HepG2 (cell line): ENCODE data around the gene MAB21L4. TPM values are rescaled to one million over a fixed set of nuclear protein-coding genes. Genes with fewer than 3 reads are reported as not detected.

Source experiments
- BRD4 ChIP-seq: sonication (generic); formaldehyde crosslinking; IDR thresholded peaks from 2 replicates; pipeline ENCODE4 v1.4.0; 2020; ENCODE audit warnings: missing genetic modification reagents
- FOXO1 ChIP-seq: sonication (generic); formaldehyde crosslinking; IDR thresholded peaks from 2 replicates; pipeline ENCODE4 v1.4.0; 2020; ENCODE audit warnings: missing genetic modification reagents
- HNRNPLL ChIP-seq: fragments of 200-400 bp; formaldehyde crosslinking; IDR thresholded peaks from 2 replicates; pipeline ENCODE4 v1.6.1; 2017; ENCODE audit warnings: mild to moderate bottlenecking, low read depth, low read length; ENCODE audit not compliant: poor library complexity, severe bottlenecking
- HOXA3 ChIP-seq: sonication (generic); formaldehyde crosslinking; IDR thresholded peaks from 2 replicates; pipeline ENCODE4 v1.5.0; 2020; ENCODE audit warnings: missing genetic modification reagents
- HOXD1 ChIP-seq: sonication (generic); formaldehyde crosslinking; IDR thresholded peaks from 2 replicates; pipeline ENCODE4 v1.5.0; 2020; ENCODE audit warnings: missing genetic modification reagents
- KMT2A ChIP-seq: sonication (generic); formaldehyde crosslinking; IDR thresholded peaks from 2 replicates; pipeline ENCODE4 v1.4.0; 2020; ENCODE audit warnings: missing genetic modification reagents
- MAFG ChIP-seq: sonication (generic); formaldehyde crosslinking; IDR thresholded peaks from 2 replicates; pipeline ENCODE4 v1.5.1; 2020; ENCODE audit warnings: mild to moderate bottlenecking, missing genetic modification reagents
- PTBP1 ChIP-seq: fragments of 200-400 bp; formaldehyde crosslinking; IDR thresholded peaks from 2 replicates; pipeline ENCODE4 v1.6.1; 2018; ENCODE audit warnings: low read length, low read depth; ENCODE audit not compliant: poor library complexity, severe bottlenecking
- RNF2 ChIP-seq: fragments of 450-650 bp; conservative IDR thresholded peaks from 2 replicates; pipeline ENCODE4 v1.6.1; 2016; ENCODE audit warnings: low read depth
- SP4 ChIP-seq: sonication (generic); formaldehyde crosslinking; IDR thresholded peaks from 2 replicates; pipeline ENCODE4 v1.8.1; 2023; ENCODE audit warnings: mild to moderate bottlenecking, missing genetic modification reagents
- TRIM24 ChIP-seq: sonication (generic); formaldehyde crosslinking; IDR thresholded peaks from 2 replicates; pipeline ENCODE4 v1.8.0; 2022; ENCODE audit warnings: mild to moderate bottlenecking, missing genetic modification reagents
- ZBTB20 ChIP-seq: sonication (generic); formaldehyde crosslinking; IDR thresholded peaks from 2 replicates; pipeline ENCODE4 v1.8.1; 2023; ENCODE audit warnings: missing genetic modification reagents, low read depth, mild to moderate bottlenecking, borderline replicate concordance
- ZBTB3 ChIP-seq: sonication (generic); formaldehyde crosslinking; IDR thresholded peaks from 2 replicates; pipeline ENCODE4 v1.4.0; 2020; ENCODE audit warnings: low read depth, mild to moderate bottlenecking, moderate library complexity, missing genetic modification reagents, borderline replicate concordance
- ZNF138 ChIP-seq: sonication (generic); formaldehyde crosslinking; IDR thresholded peaks from 2 replicates; pipeline ENCODE4 v1.5.0; 2020; ENCODE audit warnings: mild to moderate bottlenecking, low read depth, missing genetic modification reagents
- ZNF143 ChIP-seq: sonication (generic); formaldehyde crosslinking; IDR thresholded peaks from 2 replicates; pipeline ENCODE4 v1.4.0; 2020; ENCODE audit warnings: missing genetic modification reagents
- ZNF383 ChIP-seq: sonication (generic); formaldehyde crosslinking; IDR thresholded peaks from 2 replicates; pipeline ENCODE4 v1.4.0; 2020; ENCODE audit warnings: missing genetic modification reagents, mild to moderate bottlenecking, borderline replicate concordance
- ZNF549 ChIP-seq: sonication (generic); formaldehyde crosslinking; IDR thresholded peaks from 2 replicates; pipeline ENCODE4 v1.5.0; 2020; ENCODE audit warnings: missing genetic modification reagents
- ZNF629 ChIP-seq: sonication (generic); formaldehyde crosslinking; conservative IDR thresholded peaks from 2 replicates; pipeline ENCODE4 v1.5.0; 2020; ENCODE audit warnings: missing genetic modification reagents
- ZNF788 ChIP-seq: sonication (generic); formaldehyde crosslinking; IDR thresholded peaks from 2 replicates; pipeline ENCODE4 v1.5.0; 2020; ENCODE audit warnings: mild to moderate bottlenecking, missing genetic modification reagents, borderline replicate concordance
- ZNF879 ChIP-seq: sonication (generic); formaldehyde crosslinking; IDR thresholded peaks from 2 replicates; pipeline ENCODE4 v1.8.1; 2023; ENCODE audit warnings: missing genetic modification reagents
- polyA plus RNA-seq, 8 experiments: library from polyadenylated mRNA; depleted of rRNA in 3 of 8; stranded (reverse) in 7 of 8; unstranded in 1 of 8; fragments of >200 nt; fragmentation: Illumina TruSeq in 4 of 8; extraction: Trizol in 4 of 8; gene quantifications; 2 replicates each; pipeline versions ENCODE4 v1.2.1 to v1.2.3, GENCODE V29; 2011 to 2016; ENCODE audit warnings: low read depth in 4 of 8, missing spikeins in 1 of 8, mixed read lengths in 1 of 8; ENCODE audit not compliant: insufficient read depth in 1 of 8
- total RNA-seq, 5 experiments: library from RNA; depleted of rRNA; stranded (reverse); fragments of >200 nt; fragmentation: Illumina TruSeq; extraction: Trizol; gene quantifications; 2 replicates each; pipeline ENCODE4 v1.2.3, GENCODE V29; 2016; ENCODE audit warnings: low read depth in 1 of 5
- TF ChIP-seq, protein P1 (sequence below): sonication (generic); formaldehyde crosslinking; IDR thresholded peaks from 2 replicates; pipeline ENCODE4 v1.5.0; 2020; ENCODE audit warnings: missing genetic modification reagents, mild to moderate bottlenecking, borderline replicate concordance
- TF ChIP-seq, protein P2 (sequence below): sonication (generic); formaldehyde crosslinking; IDR thresholded peaks from 2 replicates; pipeline ENCODE4 v1.8.0; 2022; ENCODE audit warnings: missing genetic modification reagents, mild to moderate bottlenecking, inconsistent platforms, borderline replicate concordance
- TF ChIP-seq, protein P3 (sequence below): sonication (generic); formaldehyde crosslinking; IDR thresholded peaks from 2 replicates; pipeline ENCODE4 v1.4.0; 2020; ENCODE audit warnings: missing genetic modification reagents, mild to moderate bottlenecking, borderline replicate concordance

The MAB21L4 gene
- total and polyA plus RNA-seq, 2 of the 13 experiments (the other 11 are each of a cell fraction or from before 2014, with no cell fraction given), result 3.0 to 14.0 TPM

DNA sequence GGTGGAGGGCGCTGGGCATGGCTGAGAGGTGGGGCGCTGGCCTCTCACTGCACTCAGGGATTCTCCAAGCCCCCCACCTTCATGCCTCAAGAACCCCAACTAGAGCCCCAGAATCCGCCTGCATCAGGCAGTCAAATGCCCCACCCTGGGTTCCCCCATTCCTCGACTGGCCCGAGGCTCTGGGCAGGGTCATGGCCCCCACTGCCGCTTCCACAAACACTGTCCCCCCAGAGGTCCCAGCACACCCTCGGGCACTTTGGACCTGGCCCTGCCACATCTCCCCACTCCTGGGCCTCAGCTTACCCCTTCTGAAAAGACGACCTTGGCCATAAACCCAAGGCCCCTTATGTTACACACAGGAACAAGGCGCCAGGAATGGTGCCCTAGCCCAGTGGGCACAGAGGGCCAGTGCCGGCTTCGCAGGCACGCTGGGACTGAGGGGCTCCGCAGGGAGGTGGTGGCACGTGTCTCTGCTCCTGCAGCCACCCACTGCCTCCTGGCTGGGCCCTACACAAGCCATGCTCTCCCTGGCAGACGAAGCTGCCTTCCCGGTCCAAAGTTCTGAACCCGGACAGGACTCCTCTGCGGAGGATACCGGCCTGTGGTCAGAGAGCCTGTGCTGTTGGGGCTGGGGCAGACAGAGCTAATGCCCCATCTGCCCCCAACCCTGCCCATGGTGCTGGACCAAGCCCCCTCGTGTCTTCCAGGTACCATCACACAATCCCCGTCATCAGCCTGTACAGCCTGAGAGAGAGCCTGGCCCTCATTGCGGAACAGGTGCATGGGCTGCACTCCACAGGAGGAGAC is 20.5 kb downstream of the MAB21L4 start (continued):
- TF ChIP-seq, protein P1, sequence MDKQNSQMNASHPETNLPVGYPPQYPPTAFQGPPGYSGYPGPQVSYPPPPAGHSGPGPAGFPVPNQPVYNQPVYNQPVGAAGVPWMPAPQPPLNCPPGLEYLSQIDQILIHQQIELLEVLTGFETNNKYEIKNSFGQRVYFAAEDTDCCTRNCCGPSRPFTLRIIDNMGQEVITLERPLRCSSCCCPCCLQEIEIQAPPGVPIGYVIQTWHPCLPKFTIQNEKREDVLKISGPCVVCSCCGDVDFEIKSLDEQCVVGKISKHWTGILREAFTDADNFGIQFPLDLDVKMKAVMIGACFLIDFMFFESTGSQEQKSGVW (CRISPR knock-in tag), result no peak
- TF ChIP-seq HOXA3 (0 out of 2 replicates have a peak, but pooled peaks have one; percentile 22), RNF2 (peak; percentile 68; the same call in 1 of the 2 replicates), HNRNPLL (peak; percentile 14), KMT2A (CRISPR knock-in tag) (no peak), ZNF788 (0 out of 2 replicates have a peak, but pooled peaks have one; percentile 16), ZNF549 (CRISPR knock-in tag) (no peak), ZNF383 (no peak), ZBTB3 (CRISPR knock-in tag) (no peak), ZNF879 (CRISPR knock-in tag) (no peak), ZNF629 (CRISPR knock-in tag) (no peak), SP4 (CRISPR knock-in tag) (peak; percentile 3; the same call in 1 of the 2 replicates), HOXD1 (no peak), FOXO1 (CRISPR knock-in tag) (no peak), ZNF138 (CRISPR knock-in tag) (no peak), ZBTB20 (CRISPR knock-in tag) (peak; percentile 21; the same call in 1 of the 2 replicates), PTBP1 (no peak), BRD4 (CRISPR knock-in tag) (0 out of 2 replicates have a peak, but pooled peaks have one; percentile 28), MAFG (CRISPR knock-in tag) (no peak), ZNF143 (CRISPR knock-in tag) (0 out of 2 replicates have a peak, but pooled peaks have one; percentile 45), TRIM24 (CRISPR knock-in tag) (0 out of 2 replicates have a peak, but pooled peaks have one; percentile 33)
- TF ChIP-seq, protein P2, sequence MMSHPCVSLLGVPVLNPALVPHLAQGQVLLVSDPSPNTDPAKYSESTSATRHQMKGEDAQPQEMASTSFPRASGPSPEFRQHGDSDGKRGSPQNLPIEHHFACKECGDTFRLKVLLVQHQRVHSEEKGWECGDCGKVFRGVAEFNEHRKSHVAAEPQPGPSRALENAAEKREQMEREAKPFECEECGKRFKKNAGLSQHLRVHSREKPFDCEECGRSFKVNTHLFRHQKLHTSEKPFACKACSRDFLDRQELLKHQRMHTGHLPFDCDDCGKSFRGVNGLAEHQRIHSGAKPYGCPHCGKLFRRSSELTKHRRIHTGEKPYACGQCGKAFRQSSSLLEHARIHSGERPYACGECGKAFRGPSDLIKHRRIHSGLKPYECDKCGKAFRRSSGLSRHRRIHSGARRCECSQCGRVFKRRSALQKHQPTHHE, result no peak
- TF ChIP-seq, protein P3, sequence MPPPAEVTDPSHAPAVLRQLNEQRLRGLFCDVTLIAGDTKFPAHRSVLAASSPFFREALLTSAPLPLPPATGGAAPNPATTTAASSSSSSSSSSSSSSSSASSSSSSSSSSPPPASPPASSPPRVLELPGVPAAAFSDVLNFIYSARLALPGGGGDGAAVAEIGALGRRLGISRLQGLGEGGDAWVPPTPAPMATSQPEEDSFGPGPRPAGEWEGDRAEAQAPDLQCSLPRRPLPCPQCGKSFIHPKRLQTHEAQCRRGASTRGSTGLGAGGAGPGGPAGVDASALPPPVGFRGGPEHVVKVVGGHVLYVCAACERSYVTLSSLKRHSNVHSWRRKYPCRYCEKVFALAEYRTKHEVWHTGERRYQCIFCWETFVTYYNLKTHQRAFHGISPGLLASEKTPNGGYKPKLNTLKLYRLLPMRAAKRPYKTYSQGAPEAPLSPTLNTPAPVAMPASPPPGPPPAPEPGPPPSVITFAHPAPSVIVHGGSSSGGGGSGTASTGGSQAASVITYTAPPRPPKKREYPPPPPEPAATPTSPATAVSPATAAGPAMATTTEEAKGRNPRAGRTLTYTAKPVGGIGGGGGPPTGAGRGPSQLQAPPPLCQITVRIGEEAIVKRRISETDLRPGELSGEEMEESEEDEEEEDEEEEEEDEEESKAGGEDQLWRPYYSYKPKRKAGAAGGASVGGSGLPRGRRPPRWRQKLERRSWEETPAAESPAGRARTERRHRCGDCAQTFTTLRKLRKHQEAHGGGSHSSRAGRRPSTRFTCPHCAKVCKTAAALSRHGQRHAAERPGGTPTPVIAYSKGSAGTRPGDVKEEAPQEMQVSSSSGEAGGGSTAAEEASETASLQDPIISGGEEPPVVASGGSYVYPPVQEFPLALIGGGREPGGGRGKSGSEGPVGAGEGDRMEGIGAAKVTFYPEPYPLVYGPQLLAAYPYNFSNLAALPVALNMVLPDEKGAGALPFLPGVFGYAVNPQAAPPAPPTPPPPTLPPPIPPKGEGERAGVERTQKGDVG, result no peak
